GM23338 (cell line): ENCODE data around the gene CCDC85B. TPM values are rescaled to one million over a fixed set of nuclear protein-coding genes. Genes with fewer than 3 reads are reported as not detected.

Source experiments
- ATAC-seq: fragments of 200-7000 bp; cut with Tn5 transposase; 3 replicates; pipeline ENCODE4 v1.9.1; 2020
- DNase-seq: peaks from one replicate; pipeline ENCODE4 v3.0.0-alpha.2; 2015; ENCODE audit warnings: low spot score
- H2AFZ ChIP-seq: fragments of 200-600 bp; sonication (generic); 2 replicates; pipeline ENCODE4 v1.8.0; 2016; ENCODE audit warnings: antibody characterized with exemption, mild to moderate bottlenecking, moderate library complexity
- H3F3A ChIP-seq: fragments of 200-600 bp; sonication (generic); replicated peaks from 2 replicates; pipeline ENCODE4 v1.8.0; 2017; ENCODE audit warnings: antibody characterized with exemption, mixed run types, low read depth
- H3K27ac ChIP-seq: fragments of 200-600 bp; sonication (generic); 2 replicates; pipeline ENCODE4 v1.6.1; 2016; ENCODE audit warnings: low read depth
- H3K27me3 ChIP-seq: fragments of 200-600 bp; sonication (generic); 2 replicates; pipeline ENCODE4 v1.8.0; 2016; ENCODE audit warnings: mild to moderate bottlenecking, mixed run types, moderate library complexity; ENCODE audit not compliant: insufficient read depth
- H3K36me3 ChIP-seq: fragments of 200-600 bp; sonication (generic); 2 replicates; pipeline ENCODE4 v1.8.0; 2016; ENCODE audit warnings: mild to moderate bottlenecking; ENCODE audit not compliant: insufficient read depth
- H3K4me1 ChIP-seq: fragments of 200-600 bp; sonication (generic); 2 replicates; pipeline ENCODE4 v1.8.0; 2016; ENCODE audit warnings: mild to moderate bottlenecking, moderate library complexity; ENCODE audit not compliant: insufficient read depth
- H3K4me2 ChIP-seq: fragments of 200-600 bp; sonication (generic); 2 replicates; pipeline ENCODE4 v1.7.1; 2017; ENCODE audit warnings: mixed run types
- H3K4me3 ChIP-seq: fragments of 200-600 bp; sonication (generic); 2 replicates; pipeline ENCODE4 v1.6.1; 2016; ENCODE audit warnings: mixed run types
- H3K79me2 ChIP-seq: fragments of 200-600 bp; sonication (generic); replicated peaks from 2 replicates; pipeline ENCODE4 v1.8.0; 2017; ENCODE audit warnings: mild to moderate bottlenecking; ENCODE audit not compliant: insufficient read depth
- H3K9me2 ChIP-seq: fragments of 200-600 bp; sonication (generic); 2 replicates; pipeline ENCODE4 v1.8.0; 2017; ENCODE audit not compliant: insufficient read depth
- H4K20me1 ChIP-seq: fragments of 200-600 bp; sonication (generic); replicated peaks from 2 replicates; pipeline ENCODE4 v1.8.0; 2017; ENCODE audit warnings: mild to moderate bottlenecking; ENCODE audit not compliant: insufficient read depth
- H3K27ac Mint-ChIP-seq: 2 replicates; pipeline ENCODE4 v1.8.0; 2020; ENCODE audit warnings: inconsistent platforms, mild to moderate bottlenecking, moderate library complexity, mixed read lengths
- H3K27me3 Mint-ChIP-seq: 3 replicates; pipeline ENCODE4 v1.8.0; 2022; ENCODE audit warnings: low read depth, mild to moderate bottlenecking, moderate library complexity, mixed read lengths, inconsistent platforms; ENCODE audit not compliant: insufficient read depth, poor library complexity
- H3K36me3 Mint-ChIP-seq: 3 replicates; pipeline ENCODE4 v1.8.0; 2021; ENCODE audit warnings: low read depth, mild to moderate bottlenecking, inconsistent platforms, moderate library complexity, mixed read lengths
- H3K4me1 Mint-ChIP-seq: 3 replicates; pipeline ENCODE4 v1.8.0; 2020; ENCODE audit warnings: mild to moderate bottlenecking, inconsistent platforms, mixed read lengths
- H3K4me3 Mint-ChIP-seq: 3 replicates; pipeline ENCODE4 v1.8.0; 2021; ENCODE audit warnings: moderate library complexity, mild to moderate bottlenecking, inconsistent platforms, mixed read lengths
- H3K9me3 Mint-ChIP-seq: 3 replicates; pipeline ENCODE4 v1.8.0; 2020; ENCODE audit warnings: moderate library complexity, mild to moderate bottlenecking, inconsistent platforms, mixed read lengths
- CREB1 ChIP-seq: fragments of 250-450 bp; sonication (Bioruptor Pico); IDR thresholded peaks from 2 replicates; pipeline ENCODE4 v1.5.0; 2020; ENCODE audit warnings: low read depth, mild to moderate bottlenecking, moderate library complexity
- CTCF ChIP-seq, 2 experiments: fragments of 200-600 bp in 1 of 2; sonication (generic) in 1 of 2; conservative IDR thresholded peaks; 2 replicates each; pipeline versions ENCODE4 v1.5.1 to v1.6.1; 2016 to 2017; ENCODE audit warnings: antibody characterized with exemption in 2 of 2, low read depth in 2 of 2, mild to moderate bottlenecking in 2 of 2, moderate library complexity in 1 of 2
- EZH2 ChIP-seq: fragments of 200-600 bp; sonication (generic); IDR thresholded peaks from one replicate; pipeline ENCODE4 v1.8.0; 2017; ENCODE audit warnings: antibody characterized with exemption, mild to moderate bottlenecking, low read depth; ENCODE audit not compliant: unreplicated experiment
- EZH2phosphoT487 ChIP-seq: fragments of 200-600 bp; sonication (generic); IDR thresholded peaks from one replicate; pipeline ENCODE4 v1.8.1; 2018; ENCODE audit warnings: antibody characterized with exemption; ENCODE audit not compliant: unreplicated experiment
- JUNB ChIP-seq: IDR thresholded peaks from one replicate; pipeline ENCODE4 v1.6.1; 2016; ENCODE audit warnings: antibody characterized with exemption; ENCODE audit not compliant: unreplicated experiment
- NANOG ChIP-seq: IDR thresholded peaks from 2 replicates; pipeline ENCODE4 v1.6.1; 2016; ENCODE audit warnings: antibody characterized with exemption, borderline replicate concordance
- POLR2AphosphoS5 ChIP-seq: IDR thresholded peaks from 2 replicates; pipeline ENCODE4 v1.6.1; 2016; ENCODE audit warnings: antibody characterized with exemption, low read depth
- STAT1 ChIP-seq: IDR thresholded peaks from one replicate; pipeline ENCODE4 v1.6.1; 2016; ENCODE audit warnings: antibody characterized with exemption; ENCODE audit not compliant: unreplicated experiment
- ZNF114 ChIP-seq: fragments of 250-450 bp; sonication (Bioruptor Pico); IDR thresholded peaks from 2 replicates; pipeline ENCODE4 v1.5.0; 2020; ENCODE audit warnings: mild to moderate bottlenecking, moderate library complexity
- ZNF331 ChIP-seq: fragments of 250-450 bp; sonication (Bioruptor Pico); IDR thresholded peaks from 2 replicates; pipeline ENCODE4 v1.5.0; 2020; ENCODE audit warnings: low read depth, mild to moderate bottlenecking, moderate library complexity
- ZNF462 ChIP-seq: fragments of 250-450 bp; sonication (Bioruptor Pico); IDR thresholded peaks from 2 replicates; pipeline ENCODE4 v1.5.0; 2020; ENCODE audit warnings: mild to moderate bottlenecking, moderate library complexity
- polyA plus RNA-seq: library from polyadenylated mRNA; unstranded; fragments of >200 nt; fragmentation: Nextera tagmentation; extraction: Ambion mirVana; gene quantifications from 2 replicates; pipeline ENCODE4 v1.2.1, GENCODE V29; 2016
- total RNA-seq: library from RNA; depleted of rRNA; stranded (reverse); fragments of >200 nt; shearing (Covaris generic); gene quantifications from 2 replicates; pipeline ENCODE4 v1.2.3, GENCODE V29; 2014

CCDC85B gene
- total and polyA plus RNA-seq, 2 experiments from 2014 or later: 54.5 to 66.3 TPM

DNA sequence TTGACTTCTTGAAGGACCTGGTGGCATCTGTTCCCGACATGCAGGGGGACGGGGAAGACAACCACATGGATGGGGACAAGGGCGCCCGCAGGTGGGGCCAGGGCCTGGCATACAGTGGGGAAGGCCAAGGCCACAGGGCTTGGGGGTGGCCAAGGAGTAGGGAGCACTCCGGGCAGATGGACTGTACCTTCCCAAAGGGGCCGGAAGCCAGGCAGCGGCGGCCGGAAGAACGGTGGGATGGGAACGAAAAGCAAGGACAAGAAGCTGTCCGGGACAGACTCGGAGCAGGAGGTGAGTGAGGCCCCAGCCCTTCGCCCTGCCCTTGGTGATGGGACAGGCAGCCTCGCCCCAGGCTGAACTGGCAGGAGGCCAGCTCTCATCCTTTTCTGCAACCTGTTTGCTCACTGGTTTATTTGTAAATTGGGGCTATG lies 29.9 kb downstream of the CCDC85B start:
- H3K79me2 ChIP-seq: peaks cover 7% of the 10 kb centered on the region
- peak overlapping the region; percentile 95 for H3K4me2 ChIP-seq
- H3K4me3 ChIP-seq: peak overlapping the region; percentile 87
- DNase-seq (no peak), ATAC-seq (no peak)
- no peaks in the 10 kb centered on the region for H3K9me2 ChIP-seq
- H3K4me3 Mint-ChIP-seq: peak overlapping the region; percentile 87
- peaks cover under 1% of the 10 kb centered on the region; the same call in 2 of the 3 replicates for H3K4me1 Mint-ChIP-seq
- H3K27ac ChIP-seq: no peak overlapping the region
- no peak overlapping the region for H2AFZ ChIP-seq
- H4K20me1 ChIP-seq: no peaks in the 10 kb centered on the region
- no peaks in the 10 kb centered on the region for H3K9me3 Mint-ChIP-seq
- H3K27me3 ChIP-seq: no peaks in the 10 kb centered on the region
- H3K27me3 Mint-ChIP-seq: peaks cover 15% of the 10 kb centered on the region
- H3K36me3 ChIP-seq: no peaks in the 10 kb centered on the region; the same call in 1 of the 2 replicates
- TF ChIP-seq STAT1 (no peak), ZNF462 (no peak), CTCF (conservative IDR thresholded peaks at IDR 0.05; ENCODE audit: low read depth in 2 of 2) (no peak), EZH2 (no peak), EZH2phosphoT487 (no peak), ZNF114 (CRISPR knock-in tag) (no peak), CREB1 (CRISPR knock-in tag) (no peak), JUNB (no peak), POLR2AphosphoS5 (no peak), ZNF331 (CRISPR knock-in tag) (no peak), NANOG (no peak)
- peaks cover 21% of the 10 kb centered on the region for H3K36me3 Mint-ChIP-seq
- H3F3A ChIP-seq: 0 out of 2 replicates have a peak, but pooled peaks cover 4% of the 10 kb centered on the region
- H3K27ac Mint-ChIP-seq: no peak overlapping the region
- H3K4me1 ChIP-seq: peaks cover 5% of the 10 kb centered on the region; the same call in 1 of the 2 replicates
